SK-N-SH treated with all-trans-retinoic acid at 6 μM for 48 hours (cell line): ENCODE measurements around the gene RDH5.
A peak's percentile ranks its signal among the peaks of the same experiment; 100 is the strongest.

Experiments used
- ATAC-seq: fragments of 200-7000 bp; cut with Tn5 transposase; 3 replicates; pipeline ENCODE4 v1.9.1; 2020; ENCODE audit warnings: mild to moderate bottlenecking, moderate library complexity
- ARNTL ChIP-seq: fragments of 450-650 bp; formaldehyde crosslinking; IDR thresholded peaks from 2 replicates; pipeline ENCODE4 v1.5.0; 2020; ENCODE audit warnings: low read depth, mild to moderate bottlenecking, moderate library complexity, borderline replicate concordance
- BACH2 ChIP-seq: fragments of 250-450 bp; sonication (Bioruptor Pico); IDR thresholded peaks from 2 replicates; pipeline ENCODE4 v1.9.0; 2021; ENCODE audit warnings: mild to moderate bottlenecking, borderline replicate concordance
- CREB5 ChIP-seq: fragments of 250-450 bp; sonication (Bioruptor Pico); IDR thresholded peaks from 2 replicates; pipeline ENCODE4 v1.5.1; 2020; ENCODE audit warnings: low read depth, mild to moderate bottlenecking, moderate library complexity
- CSDC2 ChIP-seq: fragments of 250-450 bp; sonication (Bioruptor Pico); IDR thresholded peaks from 2 replicates; pipeline ENCODE4 v1.5.0; 2020; ENCODE audit warnings: mild to moderate bottlenecking, moderate library complexity
- CSRNP3 ChIP-seq: fragments of 250-450 bp; sonication (Bioruptor Pico); IDR thresholded peaks from 2 replicates; pipeline ENCODE4 v1.5.1; 2021; ENCODE audit warnings: mild to moderate bottlenecking, moderate library complexity
- ESRRG ChIP-seq: fragments of 250-450 bp; sonication (Bioruptor Pico); IDR thresholded peaks from 2 replicates; pipeline ENCODE4 v1.6.1; 2021; ENCODE audit warnings: mild to moderate bottlenecking
- GLIS3 ChIP-seq: fragments of 250-450 bp; sonication (Bioruptor Pico); IDR thresholded peaks from 2 replicates; pipeline ENCODE4 v1.5.0; 2020; ENCODE audit warnings: mild to moderate bottlenecking, moderate library complexity
- ISL1 ChIP-seq: fragments of 250-450 bp; sonication (Bioruptor Pico); IDR thresholded peaks from 2 replicates; pipeline ENCODE4 v2.1.2; 2022; ENCODE audit warnings: mild to moderate bottlenecking, moderate library complexity
- OSR1 ChIP-seq: fragments of 250-450 bp; sonication (Bioruptor Pico); IDR thresholded peaks from 2 replicates; pipeline ENCODE4 v1.8.0; 2022; ENCODE audit warnings: moderate library complexity, mild to moderate bottlenecking, inconsistent platforms
- POU6F1 ChIP-seq: fragments of 250-450 bp; sonication (Bioruptor Pico); IDR thresholded peaks from 2 replicates; pipeline ENCODE4 v1.8.0; 2021; ENCODE audit warnings: low read depth, mild to moderate bottlenecking, moderate library complexity, borderline replicate concordance
- PPARA ChIP-seq: fragments of 250-450 bp; sonication (Bioruptor Pico); IDR thresholded peaks from 2 replicates; pipeline ENCODE4 v1.5.0; 2020; ENCODE audit warnings: mild to moderate bottlenecking, borderline replicate concordance
- RARB ChIP-seq: fragments of 250-450 bp; sonication (Bioruptor Pico); IDR thresholded peaks from 2 replicates; pipeline ENCODE4 v1.8.0; 2021; ENCODE audit warnings: mild to moderate bottlenecking, moderate library complexity
- SNAI2 ChIP-seq: fragments of 250-450 bp; sonication (Bioruptor Pico); IDR thresholded peaks from 2 replicates; pipeline ENCODE4 v1.5.0; 2020; ENCODE audit warnings: mild to moderate bottlenecking, moderate library complexity
- TCF4 ChIP-seq: fragments of 250-450 bp; sonication (Bioruptor Pico); IDR thresholded peaks from 2 replicates; pipeline ENCODE4 v1.8.0; 2021; ENCODE audit warnings: mild to moderate bottlenecking, moderate library complexity, borderline replicate concordance
- TSHZ2 ChIP-seq: fragments of 250-450 bp; sonication (Bioruptor Pico); IDR thresholded peaks from 2 replicates; pipeline ENCODE4 v1.5.0; 2020; ENCODE audit warnings: mild to moderate bottlenecking, moderate library complexity
- ZC3H10 ChIP-seq: fragments of 250-450 bp; sonication (Bioruptor Pico); IDR thresholded peaks from 2 replicates; pipeline ENCODE4 v1.5.1; 2021; ENCODE audit warnings: mild to moderate bottlenecking, moderate library complexity
- ZFP3 ChIP-seq: fragments of 250-450 bp; sonication (Bioruptor Pico); IDR thresholded peaks from 2 replicates; pipeline ENCODE4 v1.5.0; 2020; ENCODE audit warnings: mild to moderate bottlenecking, moderate library complexity
- ZFP30 ChIP-seq: fragments of 450-650 bp; formaldehyde crosslinking; IDR thresholded peaks from 2 replicates; pipeline ENCODE4 v1.5.0; 2022; ENCODE audit warnings: mild to moderate bottlenecking, moderate library complexity
- ZNF565 ChIP-seq: fragments of 450-650 bp; formaldehyde crosslinking; conservative IDR thresholded peaks from 2 replicates; pipeline ENCODE4 v1.5.0; 2020; ENCODE audit warnings: low read depth, mild to moderate bottlenecking, moderate library complexity
- ZNF70 ChIP-seq: fragments of 450-650 bp; formaldehyde crosslinking; IDR thresholded peaks from 2 replicates; pipeline ENCODE4 v1.5.0; 2020; ENCODE audit warnings: mild to moderate bottlenecking, moderate library complexity
- ZNF8 ChIP-seq: fragments of 450-650 bp; formaldehyde crosslinking; IDR thresholded peaks from 2 replicates; pipeline ENCODE4 v1.5.0; 2020; ENCODE audit warnings: mild to moderate bottlenecking, moderate library complexity

Gene RDH5

GRCh38 chr12:55681142-55682077 lies 38.8 kb upstream of the RDH5 start:
- ATAC-seq = peak; percentile 84
- TF ChIP-seq ZNF8 (CRISPR knock-in tag) = no peak
- no peak for TF ChIP-seq ZFP3 (CRISPR knock-in tag)
- no peak for TF ChIP-seq ZNF565
- TF ChIP-seq ISL1 = no peak
- no peak for TF ChIP-seq CSRNP3
- TF ChIP-seq TSHZ2 (CRISPR knock-in tag) = no peak
- TF ChIP-seq ZNF70 (CRISPR knock-in tag) = no peak
- TF ChIP-seq CSDC2 (CRISPR knock-in tag) = no peak
- no peak for TF ChIP-seq OSR1 (CRISPR knock-in tag)
- TF ChIP-seq BACH2 (CRISPR knock-in tag) = no peak
- no peak for TF ChIP-seq PPARA (CRISPR knock-in tag)
- no peak for TF ChIP-seq RARB (CRISPR knock-in tag)
- TF ChIP-seq ARNTL (CRISPR knock-in tag) = no peak
- no peak for TF ChIP-seq GLIS3 (CRISPR knock-in tag)
- TF ChIP-seq CREB5 (CRISPR knock-in tag) = no peak
- TF ChIP-seq ZFP30 (CRISPR knock-in tag) = no peak
- no peak for TF ChIP-seq ESRRG (CRISPR knock-in tag)
- no peak for TF ChIP-seq SNAI2 (CRISPR knock-in tag)
- TF ChIP-seq, all 23 proteins: peak for 0

GRCh38 chr12:55682087-55682796 lies 38.0 kb upstream of the RDH5 start:
- TF ChIP-seq TCF4 (CRISPR knock-in tag) (no peak), ZNF70 (CRISPR knock-in tag) (no peak)
- no peak; the same call in 2 of the 3 replicates for ATAC-seq

- no peak for ATAC-seq
- TF ChIP-seq GLIS3 (CRISPR knock-in tag) (no peak), ZNF8 (CRISPR knock-in tag) (no peak), RARB (CRISPR knock-in tag) (no peak), TCF4 (CRISPR knock-in tag) (no peak), ZNF565 (no peak), CSDC2 (CRISPR knock-in tag) (no peak), TSHZ2 (CRISPR knock-in tag) (no peak), BACH2 (CRISPR knock-in tag) (no peak), CSRNP3 (no peak), SNAI2 (CRISPR knock-in tag) (no peak), POU6F1 (CRISPR knock-in tag) (no peak), OSR1 (CRISPR knock-in tag) (no peak), ARNTL (CRISPR knock-in tag) (no peak), ZC3H10 (CRISPR knock-in tag) (no peak), ZFP3 (CRISPR knock-in tag) (no peak), CREB5 (CRISPR knock-in tag) (no peak), ZFP30 (CRISPR knock-in tag) (no peak)
Observed at GRCh38 chr12:55683676-55684075, 36.5 kb upstream of the RDH5 start.
